ENCODE results near the gene SLC39A2.
A peak's percentile ranks its signal among the peaks of the same experiment; 100 is the strongest.
"Not testable (repeated sequence)": the region's sequence is repeated elsewhere in the genome, so short reads cannot be mapped to it uniquely, and the experiment has no call there.

SLC39A2 gene

GRCh38 chr14:20997564-20997963, 1.5 kb upstream of the SLC39A2 start:
- no peak for DNase-seq

- no peak for DNase-seq
Measured at GRCh38 chr14:20998139-20998538, 954 bp upstream of the SLC39A2 start.

GRCh38 chr14:20999591-20999990, 498 bp downstream of the SLC39A2 start:
- no peak for DNase-seq

GRCh38 chr14:21001218-21001617, 2.1 kb downstream of the SLC39A2 start:
- DNase-seq, result no peak

- no peak for DNase-seq
Measured at GRCh38 chr14:21003788-21004346, 4.8 kb downstream of the SLC39A2 start.

- not testable (repeated sequence) for DNase-seq
Measured at GRCh38 chr14:21009721-21010120, 10.6 kb downstream of the SLC39A2 start.

- DNase-seq, result no peak
Measured at GRCh38 chr14:21011136-21011535, 12.0 kb downstream of the SLC39A2 start.

GRCh38 chr14:21014761-21015190, 15.7 kb downstream of the SLC39A2 start:
- peak; percentile 78 for DNase-seq

GRCh38 chr14:21015312-21015711, 16.2 kb downstream of the SLC39A2 start:
- DNase-seq, result no peak

- DNase-seq, result no peak
Measured at GRCh38 chr14:21016413-21017190, 17.5 kb downstream of the SLC39A2 start.

GRCh38 chr14:21017528-21018245, 18.6 kb downstream of the SLC39A2 start:
- DNase-seq, result no peak

GRCh38 chr14:21018286-21018685, 19.2 kb downstream of the SLC39A2 start:
- no peak for DNase-seq

GRCh38 chr14:21018781-21019180, 19.7 kb downstream of the SLC39A2 start:
- DNase-seq, result no peak

- DNase-seq, result no peak
Measured at GRCh38 chr14:21019366-21019765, 20.3 kb downstream of the SLC39A2 start.

- DNase-seq, result no peak
Measured at GRCh38 chr14:21020977-21021545, 22.0 kb downstream of the SLC39A2 start.

GRCh38 chr14:21022686-21023085, 23.6 kb downstream of the SLC39A2 start:
- no peak for DNase-seq

- DNase-seq, result no peak
Measured at GRCh38 chr14:21023174-21023573, 24.1 kb downstream of the SLC39A2 start.

GRCh38 chr14:21023817-21024584, 24.9 kb downstream of the SLC39A2 start:
- no peak for DNase-seq

GRCh38 chr14:21024585-21025370, 25.7 kb downstream of the SLC39A2 start, which contains the start of gene NDRG2:
NDRG2 (minus strand) TSS chr14:21025061; CDS start chr14:21023315, 1,746 bp downstream.
- peak; percentile 68 for DNase-seq

GRCh38 chr14:21025371-21026273, 26.5 kb downstream of the SLC39A2 start:
- DNase-seq, result no peak
